Vagina (tissue), 2 donors: ENCODE data around the gene APOL1.

ENCODE experiments used
- CTCF ChIP-seq, 3 experiments: fragments of 450-650 bp in 2 of 3; fragments of 200-600 bp in 1 of 3; sonication (generic) in 1 of 3; IDR thresholded peaks; one replicate each; pipeline ENCODE4 v1.5.1; 2017 to 2019; ENCODE audit warnings: antibody characterized with exemption in 3 of 3, mild to moderate bottlenecking in 2 of 3, moderate library complexity in 2 of 3
- POLR2A ChIP-seq, 2 donors: fragments of 450-650 bp; IDR thresholded peaks; one replicate each; pipeline ENCODE4 v1.6.1; 2017; ENCODE audit warnings: antibody characterized with exemption in 2 of 2, mild to moderate bottlenecking in 2 of 2, moderate library complexity in 2 of 2
- POLR2AphosphoS5 ChIP-seq, 2 donors: sonication (generic); formaldehyde crosslinking; IDR thresholded peaks; one replicate each; pipeline ENCODE4 v1.9.0; 2017; ENCODE audit warnings: antibody characterized with exemption in 2 of 2, mild to moderate bottlenecking in 2 of 2, low read depth in 1 of 2; ENCODE audit not compliant: insufficient read depth in 1 of 2

- TF ChIP-seq CTCF (IDR thresholded peaks at IDR 0.05) (no peak), POLR2AphosphoS5 (IDR thresholded peaks at IDR 0.05; ENCODE audit: insufficient read depth in 1 of 2, low read depth in 1 of 2) (no peak), POLR2A (IDR thresholded peaks at IDR 0.05) (no peak)
Measured at GRCh38 chr22:36293606-36294292, 40.8 kb downstream of the APOL1 start.
